ENCODE data around the gene GFAP.
"Not testable (repeated sequence)": the region's sequence is repeated elsewhere in the genome, so short reads cannot be mapped to it uniquely, and the experiment has no call there.

Gene GFAP
- total RNA-seq, result 0 to 0.14 reads per million in 2 donors

DNA sequence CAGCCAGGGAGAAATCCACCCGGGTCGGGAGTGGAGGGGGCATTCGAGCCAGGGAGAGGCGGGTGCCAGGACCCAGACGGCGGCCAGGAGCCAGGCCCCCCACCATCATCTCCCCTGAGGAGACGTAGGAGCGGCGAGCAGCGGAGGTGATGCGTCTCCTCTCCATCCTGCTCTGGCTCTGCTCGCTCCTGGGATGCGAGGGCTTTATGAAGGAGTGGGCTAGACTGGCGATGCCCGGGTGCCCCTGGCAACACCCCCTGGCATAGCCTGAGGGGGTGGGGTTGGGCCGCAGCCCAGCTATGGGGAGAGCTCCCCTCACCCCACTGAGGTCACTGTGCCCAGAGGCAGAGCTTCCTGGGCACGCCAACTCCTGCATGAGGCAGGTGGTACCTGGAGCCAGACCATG, at the start of gene GFAP:
GFAP (minus strand) TSS at position 180 of the 406 bp plus-strand sequence; CDS start at position 166, 14 bp downstream.
- no peak for DNase-seq

DNA sequence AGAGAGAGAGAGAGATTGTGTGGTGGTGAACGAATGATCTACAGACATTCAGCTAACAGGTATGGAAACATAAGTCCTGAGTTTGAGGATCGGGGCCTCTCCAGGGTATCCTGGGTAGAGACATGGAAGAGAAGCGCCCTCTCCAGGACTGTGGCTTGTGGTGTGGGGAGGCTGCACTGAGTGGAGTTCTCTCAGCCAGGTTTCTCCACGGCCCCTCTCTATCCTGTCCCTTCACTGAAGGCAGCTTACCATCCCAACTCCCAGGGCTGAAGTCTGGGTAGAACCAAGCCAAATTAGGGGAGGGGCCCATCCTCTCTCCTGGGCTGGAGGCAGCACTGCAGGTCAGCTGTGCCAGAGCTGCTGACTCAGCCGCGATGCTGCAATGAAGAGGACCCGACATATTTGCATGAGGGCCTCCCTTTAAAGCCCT, 46.6 kb upstream of the GFAP start:
- DNase-seq, result no peak

GRCh38 chr17:44960691-44961090, 45.4 kb upstream of the GFAP start:
- no peak for DNase-seq

DNA sequence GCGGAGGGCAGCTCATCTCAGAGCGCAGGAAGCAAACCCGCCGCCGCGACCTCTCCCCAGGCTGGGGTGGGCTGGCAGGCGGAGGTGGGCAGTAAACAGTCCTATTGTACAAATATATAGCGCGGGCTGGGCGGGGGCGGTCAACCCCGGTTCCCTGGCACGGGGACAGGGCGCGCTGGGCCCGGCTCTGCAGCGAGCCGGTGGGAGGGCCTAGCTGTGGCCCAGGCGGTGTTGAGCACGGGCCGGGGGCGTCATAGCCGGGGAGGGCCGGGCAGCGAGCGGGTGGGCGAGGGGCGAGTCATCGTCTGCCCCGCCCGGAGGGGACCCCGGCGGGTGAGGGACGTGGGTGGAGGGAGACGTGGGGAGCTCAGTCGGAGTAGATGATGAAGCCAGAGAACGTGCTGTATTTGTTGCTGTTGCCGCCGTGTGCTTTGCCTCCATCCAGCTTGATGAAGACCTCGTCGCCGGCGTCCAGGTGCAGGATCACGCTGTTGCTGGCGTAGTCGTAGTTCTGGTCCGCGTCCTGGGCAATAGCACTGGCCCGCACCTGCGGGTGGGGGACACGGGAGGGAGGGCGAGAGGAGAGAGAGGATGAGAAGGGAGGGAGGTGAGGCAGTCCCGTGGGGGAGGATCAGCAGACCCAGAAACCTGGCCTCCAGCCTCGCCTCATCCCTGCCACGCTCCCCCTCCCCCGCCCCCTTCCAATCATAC, 44.7 kb upstream of the GFAP start:
- no peak for DNase-seq

GRCh38 chr17:44956998-44957981, 42.0 kb upstream of the GFAP start:
- no peak for DNase-seq

DNA sequence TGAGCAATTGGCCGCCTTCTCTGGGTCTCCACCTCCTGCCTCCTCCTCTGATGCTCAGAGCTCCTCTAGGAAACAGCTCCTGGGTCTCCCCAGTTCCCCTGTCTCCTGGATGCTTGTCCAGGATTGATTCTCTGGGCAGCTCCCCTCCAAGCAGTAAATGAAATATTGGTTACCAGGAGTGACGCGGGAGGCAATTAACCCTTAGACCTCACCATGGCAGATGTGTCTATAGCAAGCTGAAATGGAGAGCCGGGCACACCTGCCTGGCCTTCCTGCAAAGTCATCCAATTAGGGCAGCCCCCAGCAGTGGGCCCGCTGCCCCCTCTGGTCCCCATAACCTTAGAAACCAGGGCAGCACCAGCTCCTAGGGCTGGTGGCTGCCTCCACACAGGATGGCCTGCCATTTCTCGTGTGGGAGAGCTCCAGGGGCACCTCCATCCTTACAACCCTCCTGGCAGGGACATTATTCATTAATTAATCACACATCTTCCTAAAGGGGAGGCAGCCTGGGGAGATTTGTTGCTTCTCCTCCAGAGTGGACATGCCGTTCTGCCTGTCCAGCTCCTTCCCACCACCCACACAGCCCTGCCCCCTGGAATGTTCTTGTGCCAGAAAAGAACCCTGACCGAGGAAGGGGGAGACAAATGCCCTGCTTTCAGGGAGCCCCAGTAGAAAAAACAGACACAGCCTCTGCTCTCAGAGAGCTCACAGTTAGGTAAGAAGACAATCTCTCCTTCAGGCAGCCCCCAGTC, 40.5 kb upstream of the GFAP start:
- no peak for DNase-seq

GRCh38 chr17:44952946-44953475, 37.7 kb upstream of the GFAP start:
- no peak for DNase-seq

DNA sequence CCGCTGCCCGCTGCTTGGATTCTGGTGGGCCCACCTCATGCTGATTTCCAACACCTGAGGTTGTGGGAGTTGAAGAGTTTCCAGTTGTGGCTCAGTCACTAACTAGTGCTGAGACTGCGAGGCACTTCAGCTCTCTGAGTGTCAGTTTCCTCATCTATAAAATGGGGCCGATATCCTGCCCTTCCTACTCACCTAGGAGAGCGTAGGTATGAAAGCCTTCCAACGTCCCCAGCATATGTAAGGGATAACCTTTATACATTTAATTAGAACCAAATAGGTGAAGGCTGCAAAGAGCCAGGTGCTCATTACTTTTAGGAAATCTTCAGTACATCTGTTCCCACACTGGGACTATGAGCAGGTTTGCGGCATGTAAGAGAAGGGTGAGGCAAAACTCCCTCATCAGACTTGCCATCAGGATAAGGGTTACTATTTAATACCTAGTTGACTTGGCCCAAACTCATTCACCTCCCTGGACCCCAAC, 33.1 kb upstream of the GFAP start:
- no peak for DNase-seq

DNA sequence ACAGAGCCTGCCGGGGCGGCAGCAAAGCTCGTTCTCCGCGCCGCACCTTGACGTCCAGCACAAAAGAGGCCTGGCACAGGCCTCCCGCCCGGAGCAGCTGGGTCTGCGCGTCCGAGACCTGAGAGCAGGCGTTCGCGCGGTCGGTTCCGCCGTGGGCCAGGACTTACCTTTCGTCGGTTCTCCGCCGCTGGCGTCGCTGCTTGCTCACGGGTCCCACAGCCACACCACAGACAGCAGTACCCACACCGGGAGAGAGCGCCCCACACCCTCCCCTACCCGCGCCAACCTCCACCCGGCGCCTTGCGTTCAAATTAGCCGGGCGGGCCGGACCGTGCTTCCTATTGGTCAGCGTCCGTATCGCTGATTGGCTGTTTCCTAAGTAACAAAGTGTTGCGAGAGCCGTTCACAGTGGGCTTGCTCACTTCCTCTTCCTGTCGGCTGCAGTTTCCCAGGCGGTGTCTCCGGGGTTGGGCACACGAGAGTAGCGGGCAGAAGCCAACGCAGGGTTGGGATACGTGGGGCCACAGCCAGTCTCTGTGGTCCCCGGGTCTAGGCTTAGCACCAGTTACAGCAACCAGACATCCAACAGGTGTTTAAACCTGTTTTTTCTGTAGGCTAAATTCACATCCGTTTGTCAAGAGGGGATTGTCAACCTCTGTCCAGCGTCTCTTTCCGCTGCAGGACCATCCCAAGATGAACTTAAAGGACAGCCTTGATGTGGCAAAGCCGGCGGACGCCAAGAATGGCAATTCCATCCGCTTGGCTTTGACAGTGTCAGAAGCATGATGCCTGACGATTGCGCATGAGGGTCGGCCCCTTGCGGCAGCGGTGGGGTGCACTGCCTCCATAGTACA, 32.4 kb upstream of the GFAP start, which contains the start of gene KIF18B:
KIF18B (minus strand) TSS at position 313 of the 854 bp plus-strand sequence. CDS start 11,429 bp downstream, outside the sequence.
- DNase-seq, result peak; percentile 78

DNA sequence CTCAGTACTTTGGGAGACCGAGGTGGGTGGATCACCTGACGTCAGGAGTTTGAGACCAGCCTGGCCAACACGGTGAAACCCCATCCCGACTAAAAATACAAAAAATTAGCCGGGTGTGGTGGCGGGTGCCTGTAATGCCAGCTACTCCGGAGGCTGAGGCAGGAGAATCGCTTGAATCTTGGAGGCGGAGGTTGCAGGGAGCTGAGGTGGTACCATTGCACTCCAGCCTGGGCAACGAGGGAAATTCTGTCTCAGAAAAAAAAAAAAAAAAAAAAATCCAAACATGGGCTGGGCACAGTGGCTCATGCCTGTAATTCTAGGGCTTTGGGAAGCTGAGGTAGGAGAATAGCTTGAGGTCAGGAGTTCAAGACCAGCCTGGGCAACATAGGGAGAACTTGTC, 30.4 kb upstream of the GFAP start:
- not testable (repeated sequence) for DNase-seq

- no peak for DNase-seq
Observed at GRCh38 chr17:44942456-44942855, 27.2 kb upstream of the GFAP start.

DNA sequence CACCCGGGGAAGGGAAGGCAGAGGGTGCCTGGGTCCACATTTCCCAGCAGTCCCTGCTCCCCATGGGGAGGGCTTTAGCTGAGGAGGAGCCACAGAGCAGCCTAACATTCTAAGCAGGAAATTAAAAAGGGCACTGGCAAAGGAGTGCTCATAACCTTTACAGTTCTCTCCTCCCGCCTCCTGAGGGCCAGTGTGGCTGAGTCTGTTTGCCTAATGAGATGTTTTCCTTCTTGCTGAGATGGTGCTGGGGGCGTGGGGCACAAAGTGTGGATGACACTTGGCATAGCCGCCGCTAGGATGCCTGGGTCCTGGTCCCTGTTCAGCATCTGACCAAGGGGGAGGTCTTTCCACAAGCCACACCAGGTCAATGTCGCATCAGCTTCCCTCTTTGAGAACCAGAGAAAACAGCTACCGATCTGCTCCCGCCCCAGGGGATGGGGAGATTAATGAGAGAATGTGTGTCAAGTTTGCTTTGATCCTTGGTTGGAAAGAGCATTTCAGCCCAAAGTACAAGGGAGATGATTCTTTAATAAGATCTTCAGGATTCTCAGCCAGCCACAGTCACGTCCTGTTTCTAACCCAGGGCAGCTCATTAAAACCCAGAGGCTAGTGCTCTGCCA, 26.5 kb upstream of the GFAP start:
- no peak for DNase-seq

- no peak for DNase-seq
Observed at GRCh38 chr17:44940768-44941167, 25.5 kb upstream of the GFAP start.

DNA sequence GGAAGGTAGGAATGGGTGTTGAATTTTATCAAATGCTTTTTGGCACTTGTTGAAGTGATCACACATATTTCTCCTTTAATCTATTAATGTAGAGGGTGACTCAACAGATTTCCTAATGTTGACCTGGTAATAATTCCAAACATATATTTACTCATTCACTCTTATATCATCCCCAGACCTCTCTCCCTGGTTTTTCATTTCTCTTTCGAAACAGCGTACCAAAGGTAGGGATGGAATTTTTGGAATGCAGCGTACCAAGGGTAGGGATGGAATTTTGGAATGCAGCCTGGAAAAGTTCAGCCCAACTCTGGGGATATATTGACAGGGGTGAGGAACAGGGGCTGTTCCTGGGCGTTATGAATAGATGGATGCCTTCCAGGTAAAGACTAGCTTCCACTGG, 25.0 kb upstream of the GFAP start:
- DNase-seq, result no peak

GRCh38 chr17:44935116-44935515, 19.8 kb upstream of the GFAP start:
- no peak for DNase-seq

- DNase-seq, result no peak
Observed at GRCh38 chr17:44934745-44935105, 19.4 kb upstream of the GFAP start.

- no peak for DNase-seq
Observed at GRCh38 chr17:44933824-44934744, 18.8 kb upstream of the GFAP start.

GRCh38 chr17:44932787-44933097, 17.4 kb upstream of the GFAP start:
- DNase-seq, result no peak

GRCh38 chr17:44932096-44932786, 16.9 kb upstream of the GFAP start:
- DNase-seq, result no peak

Measured in T-helper 9 cell (primary cell).